ENCODE results near the gene TMBIM4. TPM values are rescaled to one million over a fixed set of nuclear protein-coding genes. Genes with fewer than 3 reads are reported as not detected.
A peak's percentile ranks its signal among the peaks of the same experiment; 100 is the strongest.

Gene TMBIM4
- polyA plus RNA-seq, 1 of the 3 experiments (the other 2 are of a cell fraction), result 68.5 TPM

DNA sequence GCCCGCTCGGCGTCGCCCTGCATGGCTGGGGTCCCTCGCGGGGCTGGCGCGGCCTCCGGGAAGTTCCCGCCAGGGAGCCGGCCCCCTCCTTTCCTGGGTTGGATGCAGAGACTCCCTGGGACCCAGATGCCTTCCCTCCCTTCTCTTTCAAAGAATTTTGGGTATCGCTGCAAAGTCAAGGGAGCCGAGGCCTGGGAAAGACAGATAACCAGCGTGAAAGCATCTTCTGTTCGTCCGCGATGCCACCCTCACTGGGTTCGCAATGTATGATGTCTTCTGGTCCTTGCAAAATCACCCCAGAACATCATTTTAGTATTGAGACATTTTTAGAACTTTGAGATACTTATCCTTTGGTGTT lies 19.7 kb upstream of the TMBIM4 start:
- no peak for DNase-seq
- H4K20me1 ChIP-seq (ENCODE audit: insufficient read depth), result no peaks in the 10 kb centered on the region
- peaks cover 0 to 4% of the 10 kb centered on the region in 2 experiments; a peak in 1 of 4 replicates for H3K4me1 ChIP-seq (ENCODE audit: control insufficient read depth in 1 of 2, insufficient read depth in 2 of 2, low read depth in 1 of 2, low read length in 1 of 2)
- H3F3A ChIP-seq (replicated peaks; ENCODE audit: insufficient read depth), result no peaks in the 10 kb centered on the region
- H3K9me3 ChIP-seq, result no peaks in the 10 kb centered on the region
- peaks cover 58% of the 10 kb centered on the region for H3K27me3 ChIP-seq (ENCODE audit: insufficient read depth)
- no peaks in the 10 kb centered on the region for H3K36me3 ChIP-seq (replicated peaks in 1 of 2; ENCODE audit: control insufficient read depth in 1 of 2, insufficient read depth in 2 of 2, low read length in 1 of 2)
- no peak overlapping the region for H2AFZ ChIP-seq (ENCODE audit: low read depth)
- 67% methylated on average over 8 of the region's 18 CpGs for WGBS (ENCODE audit: low lambda C conversion rate)
- POLR2A ChIA-PET, result no interaction called here
- H3K9ac ChIP-seq, result no peak overlapping the region
- CTCF ChIA-PET, result no interaction called here
- no peak overlapping the region for H3K27ac ChIP-seq (ENCODE audit: low read depth in 2 of 2, low read length in 1 of 2)
- H3K4me2 ChIP-seq, result no peak overlapping the region
- H3K9me2 ChIP-seq, result no peaks in the 10 kb centered on the region
- TF ChIP-seq, protein P1, sequence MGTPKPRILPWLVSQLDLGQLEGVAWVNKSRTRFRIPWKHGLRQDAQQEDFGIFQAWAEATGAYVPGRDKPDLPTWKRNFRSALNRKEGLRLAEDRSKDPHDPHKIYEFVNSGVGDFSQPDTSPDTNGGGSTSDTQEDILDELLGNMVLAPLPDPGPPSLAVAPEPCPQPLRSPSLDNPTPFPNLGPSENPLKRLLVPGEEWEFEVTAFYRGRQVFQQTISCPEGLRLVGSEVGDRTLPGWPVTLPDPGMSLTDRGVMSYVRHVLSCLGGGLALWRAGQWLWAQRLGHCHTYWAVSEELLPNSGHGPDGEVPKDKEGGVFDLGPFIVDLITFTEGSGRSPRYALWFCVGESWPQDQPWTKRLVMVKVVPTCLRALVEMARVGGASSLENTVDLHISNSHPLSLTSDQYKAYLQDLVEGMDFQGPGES (IDR thresholded peaks at IDR 0.05; ENCODE audit: low read depth, low read length), result no peak
- TF ChIP-seq RXRA (IDR thresholded peaks at IDR 0.05; ENCODE audit: borderline replicate concordance, low read depth) (no peak), RFX5 (IDR thresholded peaks at IDR 0.05; ENCODE audit: low read length) (no peak), NRF1 (IDR thresholded peaks at IDR 0.05; ENCODE audit: low read depth, low read length) (no peak), GABPA (IDR thresholded peaks at IDR 0.05; ENCODE audit: low read depth) (no peak), YY1 (IDR thresholded peaks at IDR 0.05; ENCODE audit: low read depth) (no peak), EZH2phosphoT487 (IDR thresholded peaks at IDR 0.05; ENCODE audit: borderline replicate concordance, low read depth) (no peak), RCOR1 (IDR thresholded peaks at IDR 0.05; ENCODE audit: low read length) (no peak), JUND (IDR thresholded peaks at IDR 0.05) (no peak), MXI1 (IDR thresholded peaks at IDR 0.05; ENCODE audit: low read depth, low read length) (no peak), TCF12 (IDR thresholded peaks at IDR 0.05) (no peak), NFIC (IDR thresholded peaks at IDR 0.05; ENCODE audit: borderline replicate concordance) (no peak), TEAD4 (IDR thresholded peaks at IDR 0.05; ENCODE audit: borderline replicate concordance, insufficient read depth) (no peak), SIN3A (IDR thresholded peaks at IDR 0.05; ENCODE audit: borderline replicate concordance, low read depth, low read length) (no peak), ELF1 (IDR thresholded peaks at IDR 0.05) (no peak)
- TF ChIP-seq, protein P2, sequence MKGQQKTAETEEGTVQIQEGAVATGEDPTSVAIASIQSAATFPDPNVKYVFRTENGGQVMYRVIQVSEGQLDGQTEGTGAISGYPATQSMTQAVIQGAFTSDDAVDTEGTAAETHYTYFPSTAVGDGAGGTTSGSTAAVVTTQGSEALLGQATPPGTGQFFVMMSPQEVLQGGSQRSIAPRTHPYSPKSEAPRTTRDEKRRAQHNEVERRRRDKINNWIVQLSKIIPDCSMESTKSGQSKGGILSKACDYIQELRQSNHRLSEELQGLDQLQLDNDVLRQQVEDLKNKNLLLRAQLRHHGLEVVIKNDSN (IDR thresholded peaks at IDR 0.05; ENCODE audit: borderline replicate concordance, low read depth), result no peak
- TF ChIP-seq, protein P3, sequence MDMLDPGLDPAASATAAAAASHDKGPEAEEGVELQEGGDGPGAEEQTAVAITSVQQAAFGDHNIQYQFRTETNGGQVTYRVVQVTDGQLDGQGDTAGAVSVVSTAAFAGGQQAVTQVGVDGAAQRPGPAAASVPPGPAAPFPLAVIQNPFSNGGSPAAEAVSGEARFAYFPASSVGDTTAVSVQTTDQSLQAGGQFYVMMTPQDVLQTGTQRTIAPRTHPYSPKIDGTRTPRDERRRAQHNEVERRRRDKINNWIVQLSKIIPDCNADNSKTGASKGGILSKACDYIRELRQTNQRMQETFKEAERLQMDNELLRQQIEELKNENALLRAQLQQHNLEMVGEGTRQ (IDR thresholded peaks at IDR 0.05; ENCODE audit: borderline replicate concordance, low read depth, low read length), result no peak
- TF ChIP-seq, protein P4, sequence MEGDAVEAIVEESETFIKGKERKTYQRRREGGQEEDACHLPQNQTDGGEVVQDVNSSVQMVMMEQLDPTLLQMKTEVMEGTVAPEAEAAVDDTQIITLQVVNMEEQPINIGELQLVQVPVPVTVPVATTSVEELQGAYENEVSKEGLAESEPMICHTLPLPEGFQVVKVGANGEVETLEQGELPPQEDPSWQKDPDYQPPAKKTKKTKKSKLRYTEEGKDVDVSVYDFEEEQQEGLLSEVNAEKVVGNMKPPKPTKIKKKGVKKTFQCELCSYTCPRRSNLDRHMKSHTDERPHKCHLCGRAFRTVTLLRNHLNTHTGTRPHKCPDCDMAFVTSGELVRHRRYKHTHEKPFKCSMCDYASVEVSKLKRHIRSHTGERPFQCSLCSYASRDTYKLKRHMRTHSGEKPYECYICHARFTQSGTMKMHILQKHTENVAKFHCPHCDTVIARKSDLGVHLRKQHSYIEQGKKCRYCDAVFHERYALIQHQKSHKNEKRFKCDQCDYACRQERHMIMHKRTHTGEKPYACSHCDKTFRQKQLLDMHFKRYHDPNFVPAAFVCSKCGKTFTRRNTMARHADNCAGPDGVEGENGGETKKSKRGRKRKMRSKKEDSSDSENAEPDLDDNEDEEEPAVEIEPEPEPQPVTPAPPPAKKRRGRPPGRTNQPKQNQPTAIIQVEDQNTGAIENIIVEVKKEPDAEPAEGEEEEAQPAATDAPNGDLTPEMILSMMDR (IDR thresholded peaks at IDR 0.05), result no peak
- TF ChIP-seq, protein P5, sequence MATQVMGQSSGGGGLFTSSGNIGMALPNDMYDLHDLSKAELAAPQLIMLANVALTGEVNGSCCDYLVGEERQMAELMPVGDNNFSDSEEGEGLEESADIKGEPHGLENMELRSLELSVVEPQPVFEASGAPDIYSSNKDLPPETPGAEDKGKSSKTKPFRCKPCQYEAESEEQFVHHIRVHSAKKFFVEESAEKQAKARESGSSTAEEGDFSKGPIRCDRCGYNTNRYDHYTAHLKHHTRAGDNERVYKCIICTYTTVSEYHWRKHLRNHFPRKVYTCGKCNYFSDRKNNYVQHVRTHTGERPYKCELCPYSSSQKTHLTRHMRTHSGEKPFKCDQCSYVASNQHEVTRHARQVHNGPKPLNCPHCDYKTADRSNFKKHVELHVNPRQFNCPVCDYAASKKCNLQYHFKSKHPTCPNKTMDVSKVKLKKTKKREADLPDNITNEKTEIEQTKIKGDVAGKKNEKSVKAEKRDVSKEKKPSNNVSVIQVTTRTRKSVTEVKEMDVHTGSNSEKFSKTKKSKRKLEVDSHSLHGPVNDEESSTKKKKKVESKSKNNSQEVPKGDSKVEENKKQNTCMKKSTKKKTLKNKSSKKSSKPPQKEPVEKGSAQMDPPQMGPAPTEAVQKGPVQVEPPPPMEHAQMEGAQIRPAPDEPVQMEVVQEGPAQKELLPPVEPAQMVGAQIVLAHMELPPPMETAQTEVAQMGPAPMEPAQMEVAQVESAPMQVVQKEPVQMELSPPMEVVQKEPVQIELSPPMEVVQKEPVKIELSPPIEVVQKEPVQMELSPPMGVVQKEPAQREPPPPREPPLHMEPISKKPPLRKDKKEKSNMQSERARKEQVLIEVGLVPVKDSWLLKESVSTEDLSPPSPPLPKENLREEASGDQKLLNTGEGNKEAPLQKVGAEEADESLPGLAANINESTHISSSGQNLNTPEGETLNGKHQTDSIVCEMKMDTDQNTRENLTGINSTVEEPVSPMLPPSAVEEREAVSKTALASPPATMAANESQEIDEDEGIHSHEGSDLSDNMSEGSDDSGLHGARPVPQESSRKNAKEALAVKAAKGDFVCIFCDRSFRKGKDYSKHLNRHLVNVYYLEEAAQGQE (IDR thresholded peaks at IDR 0.05; ENCODE audit: low read depth, low read length), result no peak
- H3K79me2 ChIP-seq (ENCODE audit: insufficient read depth), result no peaks in the 10 kb centered on the region
- H3K4me3 ChIP-seq (ENCODE audit: low read depth in 2 of 2, low read length in 1 of 2), result peak overlapping the region in 1 of 2 experiments; percentile 34; a peak in 2 of 4 replicates
